SK-N-SH treated with all-trans-retinoic acid at 6 μM for 48 hours (cell line): ENCODE measurements around the gene ASCC1.

Source experiments
- ESRRG ChIP-seq: fragments of 250-450 bp; sonication (Bioruptor Pico); IDR thresholded peaks from 2 replicates; pipeline ENCODE4 v1.6.1; 2021; ENCODE audit warnings: mild to moderate bottlenecking
- GLIS3 ChIP-seq: fragments of 250-450 bp; sonication (Bioruptor Pico); IDR thresholded peaks from 2 replicates; pipeline ENCODE4 v1.5.0; 2020; ENCODE audit warnings: mild to moderate bottlenecking, moderate library complexity
- ZFP3 ChIP-seq: fragments of 250-450 bp; sonication (Bioruptor Pico); IDR thresholded peaks from 2 replicates; pipeline ENCODE4 v1.5.0; 2020; ENCODE audit warnings: mild to moderate bottlenecking, moderate library complexity
- TF ChIP-seq, protein P1 (sequence below): fragments of 250-450 bp; sonication (Bioruptor Pico); IDR thresholded peaks from 2 replicates; pipeline ENCODE4 v1.8.0; 2020; ENCODE audit warnings: mild to moderate bottlenecking, moderate library complexity, borderline replicate concordance
- TF ChIP-seq, protein P2 (sequence below): fragments of 250-450 bp; sonication (Bioruptor Pico); IDR thresholded peaks from 2 replicates; pipeline ENCODE4 v1.5.1; 2021; ENCODE audit warnings: mild to moderate bottlenecking, moderate library complexity

DNA sequence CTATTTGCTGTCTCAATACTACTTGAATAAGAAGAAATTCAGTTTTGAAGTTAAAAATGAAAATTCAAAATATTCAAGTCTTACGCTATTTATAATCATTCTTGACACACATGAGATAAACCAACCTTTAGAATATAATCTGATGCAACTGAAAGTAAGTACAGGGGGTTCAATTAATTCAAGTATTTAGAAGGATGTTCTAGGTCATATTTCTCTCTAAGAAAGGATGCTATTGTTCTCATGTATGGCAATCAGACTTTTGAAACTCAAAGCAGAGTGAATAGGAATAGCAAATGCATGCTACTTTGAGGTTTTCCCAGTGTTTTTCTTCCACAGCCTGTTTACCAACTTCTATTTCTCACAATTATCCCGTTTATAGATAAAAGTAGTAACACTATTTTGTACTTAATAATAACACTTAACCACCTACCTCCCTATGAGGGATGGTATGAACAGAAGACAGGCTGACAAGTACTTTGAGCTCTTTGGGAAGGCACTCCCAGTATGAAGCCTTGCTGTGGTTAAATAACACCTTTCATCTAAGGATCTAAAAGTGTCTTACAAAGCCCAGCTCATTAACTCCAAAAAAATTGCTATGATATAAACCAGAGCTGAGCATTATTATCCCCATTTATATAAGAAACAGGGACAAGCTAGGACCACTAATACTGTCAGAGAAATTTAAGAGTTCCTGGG lies 109.8 kb downstream of the ASCC1 start:
- TF ChIP-seq ZFP3 (CRISPR knock-in tag) (no peak), GLIS3 (CRISPR knock-in tag) (no peak), ESRRG (CRISPR knock-in tag) (no peak)
- TF ChIP-seq, protein P1, sequence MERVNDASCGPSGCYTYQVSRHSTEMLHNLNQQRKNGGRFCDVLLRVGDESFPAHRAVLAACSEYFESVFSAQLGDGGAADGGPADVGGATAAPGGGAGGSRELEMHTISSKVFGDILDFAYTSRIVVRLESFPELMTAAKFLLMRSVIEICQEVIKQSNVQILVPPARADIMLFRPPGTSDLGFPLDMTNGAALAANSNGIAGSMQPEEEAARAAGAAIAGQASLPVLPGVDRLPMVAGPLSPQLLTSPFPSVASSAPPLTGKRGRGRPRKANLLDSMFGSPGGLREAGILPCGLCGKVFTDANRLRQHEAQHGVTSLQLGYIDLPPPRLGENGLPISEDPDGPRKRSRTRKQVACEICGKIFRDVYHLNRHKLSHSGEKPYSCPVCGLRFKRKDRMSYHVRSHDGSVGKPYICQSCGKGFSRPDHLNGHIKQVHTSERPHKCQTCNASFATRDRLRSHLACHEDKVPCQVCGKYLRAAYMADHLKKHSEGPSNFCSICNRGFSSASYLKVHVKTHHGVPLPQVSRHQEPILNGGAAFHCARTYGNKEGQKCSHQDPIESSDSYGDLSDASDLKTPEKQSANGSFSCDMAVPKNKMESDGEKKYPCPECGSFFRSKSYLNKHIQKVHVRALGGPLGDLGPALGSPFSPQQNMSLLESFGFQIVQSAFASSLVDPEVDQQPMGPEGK (CRISPR knock-in tag) = no peak
- TF ChIP-seq, protein P2, sequence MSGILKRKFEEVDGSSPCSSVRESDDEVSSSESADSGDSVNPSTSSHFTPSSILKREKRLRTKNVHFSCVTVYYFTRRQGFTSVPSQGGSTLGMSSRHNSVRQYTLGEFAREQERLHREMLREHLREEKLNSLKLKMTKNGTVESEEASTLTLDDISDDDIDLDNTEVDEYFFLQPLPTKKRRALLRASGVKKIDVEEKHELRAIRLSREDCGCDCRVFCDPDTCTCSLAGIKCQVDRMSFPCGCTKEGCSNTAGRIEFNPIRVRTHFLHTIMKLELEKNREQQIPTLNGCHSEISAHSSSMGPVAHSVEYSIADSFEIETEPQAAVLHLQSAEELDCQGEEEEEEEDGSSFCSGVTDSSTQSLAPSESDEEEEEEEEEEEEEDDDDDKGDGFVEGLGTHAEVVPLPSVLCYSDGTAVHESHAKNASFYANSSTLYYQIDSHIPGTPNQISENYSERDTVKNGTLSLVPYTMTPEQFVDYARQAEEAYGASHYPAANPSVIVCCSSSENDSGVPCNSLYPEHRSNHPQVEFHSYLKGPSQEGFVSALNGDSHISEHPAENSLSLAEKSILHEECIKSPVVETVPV = no peak
